K562 (cell line): Measurements from ENCODE around the gene NRAP. TPM values are rescaled to one million over a fixed set of nuclear protein-coding genes. Genes with fewer than 3 reads are reported as not detected.

Source experiments
- ATAC-seq: fragments of 200-7000 bp; cut with Tn5 transposase; 3 replicates; pipeline ENCODE4 v1.9.1; 2020; ENCODE audit warnings: moderate library complexity
- BruUV-seq: library from RNA; stranded (reverse); fragments of 400-500 nt; replicated peaks from 2 replicates; lab custom pipeline; 2021; lab: Mats Ljungman, UMichigan
- CTCF ChIA-PET: fragments of 300-600 bp; formaldehyde crosslinking; extraction: SDS; loops from one replicate; lab custom pipeline; 2021; ENCODE audit warnings: low intra/inter-chr PET ratio; lab: Yijun Ruan, JAX
- POLR2A ChIA-PET: fragments of 300-600, 350-650 bp; sonication (Branson Sonifier 250); formaldehyde crosslinking; extraction: SDS; loops from one replicate; lab custom pipeline; 2021; ENCODE audit warnings: antibody characterized with exemption, inconsistent platforms; lab: Yijun Ruan, JAX
- DNase-seq, 4 experiments: peaks; one replicate each; pipeline versions ENCODE4 v3.0.0 to v3.0.0-alpha.2; 2011 to 2018; ENCODE audit warnings: low spot score in 3 of 4, mixed read lengths in 3 of 4; ENCODE audit errors: extremely low read depth in 1 of 4
- FAIRE-seq: peaks from 2 replicates; lab custom pipeline; 2011; peaks lifted over from hg19 to GRCh38; lab: Jason Lieb, UNC
- H2AFZ ChIP-seq: 2 replicates; pipeline ENCODE4 v1.6.0; 2011; ENCODE audit warnings: low read depth, low read length, control low read depth, inconsistent platforms
- H3K27ac ChIP-seq: fragments of 200-600 bp; 3 replicates; pipeline ENCODE4 v1.8.0; 2011; ENCODE audit warnings: low read depth, mild to moderate bottlenecking, control low read depth, inconsistent platforms, low read length, moderate library complexity, mixed read lengths; ENCODE audit errors: extremely low read depth
- H3K27me3 ChIP-seq, 2 experiments: fragments of 300-600 bp in 1 of 2; 2 replicates in 1 of 2; 3 replicates in 1 of 2; pipeline versions ENCODE4 v1.6.0 to v1.8.0; 2011; ENCODE audit warnings: inconsistent platforms in 2 of 2, low read length in 2 of 2, mild to moderate bottlenecking in 1 of 2, mixed read lengths in 1 of 2, moderate library complexity in 1 of 2; ENCODE audit not compliant: control insufficient read depth in 2 of 2, insufficient read depth in 2 of 2
- H3K36me3 ChIP-seq: fragments of 300-600 bp; 3 replicates; pipeline ENCODE4 v1.8.0; 2011; ENCODE audit warnings: mild to moderate bottlenecking, low read length, inconsistent platforms; ENCODE audit not compliant: control insufficient read depth, insufficient read depth
- H3K4me1 ChIP-seq, 2 experiments: fragments of 200-600 bp in 1 of 2; replicated peaks in 1 of 2; 2 replicates in 1 of 2; 3 replicates in 1 of 2; pipeline versions ENCODE4 v1.5.1 to v1.8.0; 2011; ENCODE audit warnings: inconsistent platforms in 2 of 2, low read length in 2 of 2, mild to moderate bottlenecking in 1 of 2, mixed read lengths in 1 of 2, moderate library complexity in 1 of 2; ENCODE audit not compliant: control insufficient read depth in 2 of 2, insufficient read depth in 2 of 2
- H3K4me2 ChIP-seq: 2 replicates; pipeline ENCODE4 v1.6.1; 2011; ENCODE audit warnings: low read length, control low read depth, inconsistent platforms, mixed read lengths; ENCODE audit not compliant: insufficient read depth
- H3K4me3 ChIP-seq: fragments of 200-600 bp; sonication (generic), shearing (Covaris generic); 2 replicates; pipeline ENCODE4 v1.5.1; 2016; ENCODE audit warnings: control low read depth, inconsistent platforms
- H3K79me2 ChIP-seq: fragments of 200-600 bp; 3 replicates; pipeline ENCODE4 v1.8.0; 2011; ENCODE audit warnings: low read length, inconsistent platforms; ENCODE audit not compliant: control insufficient read depth, insufficient read depth
- H3K9ac ChIP-seq, 2 experiments: 2 replicates each; pipeline versions ENCODE4 v1.6.0 to v1.6.1; 2011; ENCODE audit warnings: low read depth in 2 of 2, low read length in 2 of 2, control low read depth in 1 of 2, inconsistent platforms in 1 of 2, mild to moderate bottlenecking in 1 of 2, mixed read lengths in 1 of 2; ENCODE audit not compliant: insufficient read depth in 1 of 2
- H3K9me1 ChIP-seq: one replicate; pipeline ENCODE4 v1.6.0; 2011; ENCODE audit warnings: inconsistent platforms, mild to moderate bottlenecking, low read length, moderate library complexity; ENCODE audit not compliant: control insufficient read depth, insufficient read depth
- H3K9me3 ChIP-seq: replicated peaks from 2 replicates; pipeline ENCODE4 v1.5.1; 2011; ENCODE audit warnings: low read depth, low read length, inconsistent platforms; ENCODE audit not compliant: control insufficient read depth, insufficient read depth
- H4K20me1 ChIP-seq: replicated peaks from 2 replicates; pipeline ENCODE4 v1.6.1; 2011; ENCODE audit warnings: low read length, inconsistent platforms, mixed read lengths; ENCODE audit not compliant: control insufficient read depth, insufficient read depth
- RAD21 ChIP-seq, 2 experiments: fragments of 250-450 bp in 1 of 2; fragments of 450-650 bp in 1 of 2; sonication (Bioruptor Pico) in 1 of 2; formaldehyde crosslinking in 1 of 2; IDR thresholded peaks in 1 of 2; conservative IDR thresholded peaks in 1 of 2; 2 replicates each; pipeline versions ENCODE4 v1.4.0 to v1.8.0; 2020 to 2022; ENCODE audit warnings: mild to moderate bottlenecking in 2 of 2, moderate library complexity in 1 of 2
- SMAD1 ChIP-seq: fragments of 150-350 bp; IDR thresholded peaks from 2 replicates; pipeline ENCODE4 v1.6.1; 2014; ENCODE audit warnings: low read length, low read depth; ENCODE audit not compliant: partially characterized antibody
- ZNF644 ChIP-seq: fragments of 200-800 bp; sonication (Bioruptor generic); IDR thresholded peaks from 2 replicates; pipeline ENCODE4 v1.6.1; 2016; ENCODE audit warnings: low read depth, missing genetic modification characterization, missing compliant biosample characterization
- WGBS: fragments of 100-300 bp; shearing (Covaris generic); methylation state at CpG from one replicate; pipeline ENCODE4 v1.1.6; 2016; ENCODE audit warnings: low coverage, mixed read lengths; ENCODE audit not compliant: insufficient coverage; ENCODE audit errors: missing lambda C conversion rate; 5-methylcytosine and 5-hydroxymethylcytosine counted together
- in situ Hi-C: fragments of 300-500 bp; cut with MboI; formaldehyde crosslinking; loops from 4 replicates; pipeline ENCODE4 v1.15.0; 2018; ENCODE audit warnings: inconsistent platforms, mixed read lengths
- intact Hi-C: fragments of 100-400 bp; cut with micrococcal nuclease; formaldehyde crosslinking; loops from 2 replicates; pipeline ENCODE4 v1.14.2; 2022
- polyA plus RNA-seq, 8 experiments: library from polyadenylated mRNA; depleted of rRNA in 4 of 8; stranded (reverse) in 5 of 8; unstranded in 3 of 8; fragments of >200 nt; fragmentation: Nextera tagmentation in 2 of 8; fragmentation: Illumina TruSeq in 1 of 8; extraction: Ambion mirVana in 2 of 8; extraction: Trizol in 1 of 8; gene quantifications; 2 replicates each; pipeline versions ENCODE4 v1.2.1 to v1.2.3, GENCODE V29; 2011 to 2014; ENCODE audit warnings: inconsistent platforms in 1 of 8, missing spikeins in 1 of 8
- total RNA-seq, 7 experiments: library from RNA; depleted of rRNA in 6 of 7; stranded (reverse); fragments of >200 nt in 6 of 7; fragmentation: Illumina TruSeq in 2 of 7; extraction: Trizol in 2 of 7; gene quantifications; 2 replicates each; pipeline versions ENCODE4 v1.2.1 to v1.2.3, GENCODE V29; 2011 to 2021; ENCODE audit warnings: low replicate concordance in 1 of 7
- TF ChIP-seq, protein P1 (sequence below), 3 experiments: IDR thresholded peaks in 2 of 3; conservative IDR thresholded peaks in 1 of 3; 2 replicates each; pipeline ENCODE4 v1.5.1; 2011 to 2012; ENCODE audit warnings: low read length in 3 of 3, mild to moderate bottlenecking in 3 of 3, control low read depth in 2 of 3, improper control_type of control experiment in 1 of 3, inconsistent platforms in 1 of 3, low read depth in 1 of 3, mixed read lengths in 1 of 3, moderate library complexity in 1 of 3; ENCODE audit not compliant: insufficient read depth in 2 of 3
- TF ChIP-seq, protein P2 (sequence below): fragments of 250-450 bp; sonication (Bioruptor Pico); IDR thresholded peaks from 2 replicates; pipeline ENCODE4 v1.4.0; 2020

The NRAP gene
- total and polyA plus RNA-seq, 9 of the 15 experiments (the other 6 are each of a cell fraction or from before 2014, with no cell fraction given) = not detected

DNA sequence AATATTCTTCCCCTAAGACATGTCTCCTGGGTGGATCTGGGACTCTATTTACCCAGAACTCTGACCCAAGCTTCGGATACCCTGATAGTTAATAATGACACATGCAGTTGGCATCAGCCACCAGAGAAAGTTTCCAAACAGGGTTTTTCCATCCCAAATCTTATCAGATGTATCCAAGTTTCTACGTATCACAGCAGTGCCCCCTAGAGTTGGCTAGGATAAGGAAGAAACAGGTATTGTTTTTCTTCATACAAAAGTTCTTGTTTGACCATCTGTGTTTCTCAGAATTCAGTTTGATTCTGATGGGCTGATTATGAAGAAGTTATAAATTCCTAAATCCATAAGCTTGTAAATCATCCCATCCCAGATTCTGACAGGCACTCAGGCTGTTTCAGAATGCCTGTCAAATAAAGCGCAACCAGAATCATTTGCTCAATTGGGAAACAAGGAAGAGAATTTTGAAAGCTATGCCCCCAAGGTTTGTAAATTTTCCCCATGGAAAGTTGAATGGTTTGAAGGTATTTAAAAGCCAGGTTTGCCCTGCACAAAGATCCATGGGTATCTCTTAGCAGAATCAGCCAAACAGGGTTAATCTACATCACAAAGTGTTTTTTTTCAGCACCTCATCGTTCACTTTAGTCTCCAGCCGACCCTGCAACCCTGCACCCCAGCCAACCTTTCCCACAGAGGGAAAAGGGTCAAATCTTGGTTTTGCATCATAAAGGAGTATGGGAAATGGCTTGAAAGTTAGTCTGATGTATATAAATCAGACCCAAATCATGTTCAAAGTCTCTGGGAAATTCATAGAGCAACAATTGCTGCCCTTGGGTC is 47.4 kb downstream of the NRAP start:
- Histone ChIP-seq H2AFZ (no peak overlapping the region), H3K4me2 (no peak overlapping the region), H3K9ac (no peak overlapping the region), H3K9me3 (no peaks in the 10 kb centered on the region), H3K27me3 (peaks cover 0 to 50% of the 10 kb centered on the region in 2 experiments; a peak in 2 of 5 replicates), H3K27ac (no peak overlapping the region), H3K4me3 (no peak overlapping the region), H3K36me3 (no peaks in the 10 kb centered on the region), H3K4me1 (no peaks in the 10 kb centered on the region), H4K20me1 (no peaks in the 10 kb centered on the region), H3K79me2 (no peaks in the 10 kb centered on the region), H3K9me1 (no peaks in the 10 kb centered on the region)
- ATAC-seq (no peak), FAIRE-seq (no peak), DNase-seq (peak; percentile 15 to 32 (median 20))
- ChIA-PET POLR2A (no interaction called here), CTCF (no interaction called here)
- TF ChIP-seq, protein P1, sequence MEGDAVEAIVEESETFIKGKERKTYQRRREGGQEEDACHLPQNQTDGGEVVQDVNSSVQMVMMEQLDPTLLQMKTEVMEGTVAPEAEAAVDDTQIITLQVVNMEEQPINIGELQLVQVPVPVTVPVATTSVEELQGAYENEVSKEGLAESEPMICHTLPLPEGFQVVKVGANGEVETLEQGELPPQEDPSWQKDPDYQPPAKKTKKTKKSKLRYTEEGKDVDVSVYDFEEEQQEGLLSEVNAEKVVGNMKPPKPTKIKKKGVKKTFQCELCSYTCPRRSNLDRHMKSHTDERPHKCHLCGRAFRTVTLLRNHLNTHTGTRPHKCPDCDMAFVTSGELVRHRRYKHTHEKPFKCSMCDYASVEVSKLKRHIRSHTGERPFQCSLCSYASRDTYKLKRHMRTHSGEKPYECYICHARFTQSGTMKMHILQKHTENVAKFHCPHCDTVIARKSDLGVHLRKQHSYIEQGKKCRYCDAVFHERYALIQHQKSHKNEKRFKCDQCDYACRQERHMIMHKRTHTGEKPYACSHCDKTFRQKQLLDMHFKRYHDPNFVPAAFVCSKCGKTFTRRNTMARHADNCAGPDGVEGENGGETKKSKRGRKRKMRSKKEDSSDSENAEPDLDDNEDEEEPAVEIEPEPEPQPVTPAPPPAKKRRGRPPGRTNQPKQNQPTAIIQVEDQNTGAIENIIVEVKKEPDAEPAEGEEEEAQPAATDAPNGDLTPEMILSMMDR (IDR thresholded peaks at IDR 0.05 in 2 of 3, conservative IDR thresholded peaks at IDR 0.05 in 1 of 3; ENCODE audit: insufficient read depth in 2 of 3, low read depth in 1 of 3, low read length in 3 of 3) = peak; percentile 14 to 49 (median 35); a peak in 4 of 6 replicates
- TF ChIP-seq SMAD1 (no peak), ZNF644 (tag) (no peak), RAD21 (CRISPR knock-in tag; conservative IDR thresholded peaks at IDR 0.05 in 1 of 2, IDR thresholded peaks at IDR 0.05 in 1 of 2) (peak in 1 of 2 experiments; percentile 33; a peak in 1 of 4 replicates)
- TF ChIP-seq, protein P2, sequence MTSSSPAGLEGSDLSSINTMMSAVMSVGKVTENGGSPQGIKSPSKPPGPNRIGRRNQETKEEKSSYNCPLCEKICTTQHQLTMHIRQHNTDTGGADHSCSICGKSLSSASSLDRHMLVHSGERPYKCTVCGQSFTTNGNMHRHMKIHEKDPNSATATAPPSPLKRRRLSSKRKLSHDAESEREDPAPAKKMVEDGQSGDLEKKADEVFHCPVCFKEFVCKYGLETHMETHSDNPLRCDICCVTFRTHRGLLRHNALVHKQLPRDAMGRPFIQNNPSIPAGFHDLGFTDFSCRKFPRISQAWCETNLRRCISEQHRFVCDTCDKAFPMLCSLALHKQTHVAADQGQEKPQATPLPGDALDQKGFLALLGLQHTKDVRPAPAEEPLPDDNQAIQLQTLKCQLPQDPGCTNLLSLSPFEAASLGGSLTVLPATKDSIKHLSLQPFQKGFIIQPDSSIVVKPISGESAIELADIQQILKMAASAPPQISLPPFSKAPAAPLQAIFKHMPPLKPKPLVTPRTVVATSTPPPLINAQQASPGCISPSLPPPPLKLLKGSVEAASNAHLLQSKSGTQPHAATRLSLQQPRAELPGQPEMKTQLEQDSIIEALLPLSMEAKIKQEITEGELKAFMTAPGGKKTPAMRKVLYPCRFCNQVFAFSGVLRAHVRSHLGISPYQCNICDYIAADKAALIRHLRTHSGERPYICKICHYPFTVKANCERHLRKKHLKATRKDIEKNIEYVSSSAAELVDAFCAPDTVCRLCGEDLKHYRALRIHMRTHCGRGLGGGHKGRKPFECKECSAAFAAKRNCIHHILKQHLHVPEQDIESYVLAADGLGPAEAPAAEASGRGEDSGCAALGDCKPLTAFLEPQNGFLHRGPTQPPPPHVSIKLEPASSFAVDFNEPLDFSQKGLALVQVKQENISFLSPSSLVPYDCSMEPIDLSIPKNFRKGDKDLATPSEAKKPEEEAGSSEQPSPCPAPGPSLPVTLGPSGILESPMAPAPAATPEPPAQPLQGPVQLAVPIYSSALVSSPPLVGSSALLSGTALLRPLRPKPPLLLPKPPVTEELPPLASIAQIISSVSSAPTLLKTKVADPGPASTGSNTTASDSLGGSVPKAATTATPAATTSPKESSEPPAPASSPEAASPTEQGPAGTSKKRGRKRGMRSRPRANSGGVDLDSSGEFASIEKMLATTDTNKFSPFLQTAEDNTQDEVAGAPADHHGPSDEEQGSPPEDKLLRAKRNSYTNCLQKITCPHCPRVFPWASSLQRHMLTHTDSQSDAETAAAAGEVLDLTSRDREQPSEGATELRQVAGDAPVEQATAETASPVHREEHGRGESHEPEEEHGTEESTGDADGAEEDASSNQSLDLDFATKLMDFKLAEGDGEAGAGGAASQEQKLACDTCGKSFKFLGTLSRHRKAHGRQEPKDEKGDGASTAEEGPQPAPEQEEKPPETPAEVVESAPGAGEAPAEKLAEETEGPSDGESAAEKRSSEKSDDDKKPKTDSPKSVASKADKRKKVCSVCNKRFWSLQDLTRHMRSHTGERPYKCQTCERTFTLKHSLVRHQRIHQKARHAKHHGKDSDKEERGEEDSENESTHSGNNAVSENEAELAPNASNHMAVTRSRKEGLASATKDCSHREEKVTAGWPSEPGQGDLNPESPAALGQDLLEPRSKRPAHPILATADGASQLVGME (CRISPR knock-in tag) = no peak
- BruUV-seq = no TSS peak
- intact Hi-C loops = no loop called here
- WGBS = 0% methylated on average over 5 of the region's 5 CpGs
- in situ Hi-C loops = no loop called here
